Thoracic aorta (tissue), 2 donors: ENCODE data around the gene NWD2. TPM values are rescaled to one million over a fixed set of nuclear protein-coding genes. Genes with fewer than 3 reads are reported as not detected.

Source experiments
- ATAC-seq: fragments of 150-250 bp; one replicate; pipeline ENCODE4 v1.8.0; 2017; ENCODE audit warnings: low read depth; ENCODE audit not compliant: insufficient number of reproducible peaks, low FRiP score
- DNase-seq: peaks from one replicate; pipeline ENCODE4 v3.0.0-alpha.2; 2020; ENCODE audit warnings: low spot score
- H3K27ac ChIP-seq, 2 donors: fragments of 200-600 bp; sonication (generic); 1 replicate in 1 of 2; 2 replicates in 1 of 2; pipeline ENCODE4 v1.5.1; 2016; ENCODE audit warnings: mild to moderate bottlenecking in 2 of 2, moderate library complexity in 2 of 2
- H3K27me3 ChIP-seq: fragments of 200-600 bp; sonication (generic); replicated peaks from 2 replicates; pipeline ENCODE4 v1.6.0; 2016; ENCODE audit warnings: mild to moderate bottlenecking; ENCODE audit not compliant: insufficient read depth
- H3K36me3 ChIP-seq: fragments of 200-600 bp; sonication (generic); one replicate; pipeline ENCODE4 v1.5.1; 2016
- H3K4me1 ChIP-seq, 2 donors: fragments of 200-600 bp; sonication (generic); 1 replicate in 1 of 2; 2 replicates in 1 of 2; pipeline versions ENCODE4 v1.5.1 to v1.6.0; 2016; ENCODE audit warnings: low read depth in 2 of 2, mild to moderate bottlenecking in 1 of 2; ENCODE audit not compliant: control insufficient read depth in 1 of 2
- H3K4me3 ChIP-seq: fragments of 200-600 bp; sonication (generic); 2 replicates; pipeline ENCODE4 v1.5.1; 2016; ENCODE audit warnings: mild to moderate bottlenecking
- H3K9me3 ChIP-seq: fragments of 200-600 bp; sonication (generic); 2 replicates; pipeline ENCODE4 v1.5.1; 2016
- total RNA-seq, 2 donors: library from RNA; depleted of rRNA; stranded (reverse); fragments of >200 nt; gene quantifications; one replicate each; pipeline versions ENCODE4 v1.1.0 to v1.2.3, GENCODE V29; 2016
- TF ChIP-seq, protein P1 (sequence below): fragments of 200-600 bp; sonication (generic); IDR thresholded peaks from one replicate; pipeline ENCODE4 v1.5.1; 2019; ENCODE audit warnings: antibody characterized with exemption

The NWD2 gene
- total RNA-seq, 2 donors from 2014 or later = not detected

DNA sequence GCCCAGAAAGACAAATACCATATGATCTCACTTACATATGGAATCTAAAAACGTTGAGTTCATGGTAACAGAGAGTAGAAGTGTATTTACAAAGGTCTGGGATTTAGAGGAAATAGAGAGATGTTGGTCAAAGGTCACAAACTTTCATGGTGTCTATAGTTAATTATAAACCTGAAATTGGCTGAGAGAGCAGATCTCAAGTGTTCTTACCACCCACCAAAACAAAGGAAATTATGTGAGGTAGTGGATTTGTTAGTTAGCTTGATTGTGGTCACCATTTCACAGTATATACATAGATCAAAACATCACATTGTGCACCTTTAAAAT is 186.8 kb downstream of the NWD2 start:
- no peaks in the 10 kb centered on the region for H3K36me3 ChIP-seq
- no peak overlapping the region for H3K4me3 ChIP-seq
- H3K27me3 ChIP-seq = no peaks in the 10 kb centered on the region
- H3K9me3 ChIP-seq = no peaks in the 10 kb centered on the region
- TF ChIP-seq, protein P1, sequence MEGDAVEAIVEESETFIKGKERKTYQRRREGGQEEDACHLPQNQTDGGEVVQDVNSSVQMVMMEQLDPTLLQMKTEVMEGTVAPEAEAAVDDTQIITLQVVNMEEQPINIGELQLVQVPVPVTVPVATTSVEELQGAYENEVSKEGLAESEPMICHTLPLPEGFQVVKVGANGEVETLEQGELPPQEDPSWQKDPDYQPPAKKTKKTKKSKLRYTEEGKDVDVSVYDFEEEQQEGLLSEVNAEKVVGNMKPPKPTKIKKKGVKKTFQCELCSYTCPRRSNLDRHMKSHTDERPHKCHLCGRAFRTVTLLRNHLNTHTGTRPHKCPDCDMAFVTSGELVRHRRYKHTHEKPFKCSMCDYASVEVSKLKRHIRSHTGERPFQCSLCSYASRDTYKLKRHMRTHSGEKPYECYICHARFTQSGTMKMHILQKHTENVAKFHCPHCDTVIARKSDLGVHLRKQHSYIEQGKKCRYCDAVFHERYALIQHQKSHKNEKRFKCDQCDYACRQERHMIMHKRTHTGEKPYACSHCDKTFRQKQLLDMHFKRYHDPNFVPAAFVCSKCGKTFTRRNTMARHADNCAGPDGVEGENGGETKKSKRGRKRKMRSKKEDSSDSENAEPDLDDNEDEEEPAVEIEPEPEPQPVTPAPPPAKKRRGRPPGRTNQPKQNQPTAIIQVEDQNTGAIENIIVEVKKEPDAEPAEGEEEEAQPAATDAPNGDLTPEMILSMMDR = no peak
- H3K27ac ChIP-seq = no peak overlapping the region
- ATAC-seq (no peak), DNase-seq (no peak)
- H3K4me1 ChIP-seq = no peaks in the 10 kb centered on the region

DNA sequence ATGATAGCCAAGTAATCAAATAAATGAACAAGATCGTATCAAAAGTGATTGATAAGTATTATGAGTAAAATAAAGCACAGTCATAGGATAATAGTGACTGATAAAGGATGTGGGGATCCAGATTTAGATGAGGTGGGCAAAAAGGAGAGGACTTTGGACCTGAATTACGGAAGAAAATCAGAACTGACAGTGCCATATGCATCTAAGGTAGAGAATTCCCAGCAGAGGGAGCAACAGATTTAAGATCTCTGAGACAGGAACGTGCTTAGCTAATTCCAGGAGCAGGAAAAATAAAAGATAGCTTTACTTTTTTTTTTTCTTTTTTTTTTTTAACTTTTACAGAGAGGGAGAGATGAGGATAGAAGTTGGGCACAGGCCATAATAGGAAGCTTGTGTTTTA is 189.9 kb downstream of the NWD2 start:
- TF ChIP-seq, protein P1 = no peak
- no peak for ATAC-seq
- no peaks in the 10 kb centered on the region for H3K27me3 ChIP-seq

DNA sequence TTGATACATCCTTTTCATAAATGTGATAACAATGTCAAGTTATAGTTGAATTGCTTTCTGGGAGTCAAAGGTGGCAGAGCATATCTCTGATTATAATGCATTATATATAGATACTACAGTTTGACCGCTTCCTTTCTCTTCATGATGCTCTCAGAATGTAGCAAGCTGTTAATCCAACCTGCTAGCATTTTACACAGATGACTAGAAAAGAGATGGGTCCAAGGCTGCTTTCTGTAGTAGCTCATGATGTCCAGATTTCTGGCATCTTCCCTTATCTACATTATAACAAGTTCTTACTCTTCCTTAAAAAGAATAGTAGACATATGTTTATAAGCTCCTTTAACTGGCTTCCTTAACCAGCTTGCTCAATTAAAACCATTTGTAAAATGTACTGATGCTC is 192.0 kb downstream of the NWD2 start:
- no peaks in the 10 kb centered on the region for H3K9me3 ChIP-seq
- ATAC-seq (no peak), DNase-seq (no peak)
- no peaks in the 10 kb centered on the region for H3K36me3 ChIP-seq
- no peaks in the 10 kb centered on the region for H3K4me1 ChIP-seq
- H3K27me3 ChIP-seq = no peaks in the 10 kb centered on the region
- H3K27ac ChIP-seq = no peak overlapping the region
- TF ChIP-seq, protein P1 = no peak
- no peak overlapping the region for H3K4me3 ChIP-seq

More for the DNA sequence above, 189.9 kb downstream of the NWD2 start:
- H3K9me3 ChIP-seq = no peaks in the 10 kb centered on the region
- H3K27ac ChIP-seq = no peak overlapping the region
- H3K4me3 ChIP-seq = no peak overlapping the region
- no peak for DNase-seq
- no peaks in the 10 kb centered on the region for H3K4me1 ChIP-seq
- H3K36me3 ChIP-seq = no peaks in the 10 kb centered on the region

DNA sequence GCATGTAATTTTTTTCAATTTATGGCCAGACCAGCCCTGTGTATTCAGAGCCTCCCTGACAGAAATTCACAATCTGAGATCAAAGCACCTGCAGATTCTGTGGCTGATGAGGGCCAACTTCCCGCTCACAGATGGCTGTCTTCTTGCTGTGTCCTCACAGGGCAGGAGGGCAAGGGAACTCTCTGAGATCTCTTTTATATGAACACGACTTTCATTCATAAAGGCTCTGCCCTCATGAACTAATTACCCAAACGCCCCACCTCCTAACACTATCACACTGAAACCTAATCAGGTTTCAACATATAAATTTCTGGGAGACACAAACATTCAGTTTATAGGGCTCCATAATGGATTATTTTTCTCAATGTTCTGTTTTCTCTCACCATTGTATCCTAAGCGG is 192.6 kb downstream of the NWD2 start:
- Histone ChIP-seq H3K27ac (no peak overlapping the region), H3K9me3 (no peaks in the 10 kb centered on the region), H3K4me3 (no peak overlapping the region), H3K4me1 (no peaks in the 10 kb centered on the region), H3K27me3 (no peaks in the 10 kb centered on the region), H3K36me3 (no peaks in the 10 kb centered on the region)
- DNase-seq (no peak), ATAC-seq (no peak)
- TF ChIP-seq, protein P1 = no peak

DNA sequence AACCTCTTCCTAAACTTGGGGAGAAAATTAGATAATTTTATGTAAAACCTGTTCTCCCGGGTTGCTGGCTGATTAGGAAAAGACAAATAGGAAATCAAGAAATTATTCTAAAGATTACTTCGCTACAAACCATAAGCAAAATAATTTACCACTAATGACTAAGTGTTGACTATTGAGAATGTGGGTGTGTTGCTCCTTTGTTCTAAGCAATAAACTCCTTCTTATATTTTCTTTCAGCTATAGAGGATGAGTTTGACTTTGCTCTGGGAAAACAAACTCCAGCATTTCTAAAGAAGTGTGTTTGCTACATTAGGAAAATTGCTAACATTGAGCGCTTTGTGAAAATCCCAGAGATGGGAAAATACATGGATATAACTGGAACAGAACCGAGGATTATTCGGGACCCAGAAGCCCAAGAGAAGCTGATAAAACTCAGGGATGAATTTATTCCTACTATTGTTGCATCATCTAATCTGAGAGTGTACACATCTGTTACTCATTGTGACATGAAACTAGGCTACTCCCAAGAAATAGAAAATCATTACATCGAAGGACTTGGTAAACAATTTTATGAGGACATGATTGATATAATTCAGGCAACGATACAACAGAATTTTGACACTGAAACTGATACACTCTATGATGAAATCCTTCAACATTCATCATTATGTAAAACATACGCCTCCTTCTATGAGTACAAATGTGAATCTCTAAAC is 194.2 kb downstream of the NWD2 start:
- H3K9me3 ChIP-seq = no peaks in the 10 kb centered on the region
- no peak for ATAC-seq

More for the DNA sequence above, 194.2 kb downstream of the NWD2 start:
- DNase-seq = no peak
- no peaks in the 10 kb centered on the region for H3K27me3 ChIP-seq
- H3K27ac ChIP-seq = no peak overlapping the region
- no peaks in the 10 kb centered on the region for H3K36me3 ChIP-seq
- no peaks in the 10 kb centered on the region for H3K4me1 ChIP-seq
- TF ChIP-seq, protein P1 = no peak
- H3K4me3 ChIP-seq = no peak overlapping the region
